Endothelial cell of hepatic sinusoid (primary cell): ENCODE measurements around the gene GARIN5B.

ENCODE experiments used
- in situ Hi-C: cut with HindIII; loops from 2 replicates; pipeline ENCODE4 v1.10.0; 2017; ENCODE audit warnings: low sequenced_read_pairs

GARIN5B gene

GRCh38 chr19:55304980-55305379, 58.1 kb downstream of the GARIN5B start:
- in situ Hi-C loops: no loop called here
